AG04449 (cell line): Measurements from ENCODE around the gene MS4A14.

ENCODE experiments used
- CTCF ChIA-PET: fragments of 350-600 bp; formaldehyde crosslinking; extraction: SDS; loops from one replicate; lab custom pipeline; 2021; ENCODE audit warnings: antibody characterized with exemption; lab: Yijun Ruan, JAX
- POLR2A ChIA-PET: fragments of 400-600, 350-600 bp; formaldehyde crosslinking; extraction: SDS; loops from one replicate; lab custom pipeline; 2020; ENCODE audit warnings: antibody characterized with exemption, inconsistent platforms; lab: Yijun Ruan, JAX
- DNase-seq: peaks from one replicate; pipeline ENCODE4 v3.0.0-alpha.2; 2010; ENCODE audit warnings: low read depth, low spot score
- H3K4me3 ChIP-seq: 2 replicates; pipeline ENCODE4 v1.5.1; 2011; ENCODE audit warnings: low read depth, mild to moderate bottlenecking, control low read depth, low read length
- CTCF ChIP-seq: IDR thresholded peaks from one replicate; pipeline ENCODE4 v1.5.1; 2011; ENCODE audit warnings: mild to moderate bottlenecking, moderate library complexity, low read length, control low read depth, inconsistent platforms; ENCODE audit not compliant: insufficient read depth; ENCODE audit errors: missing control alignments

The MS4A14 gene

GRCh38 chr11:60396382-60396781 lies at the start of gene MS4A14:
Gene MS4A14, plus strand, starts transcription at chr11:60396459. Its CDS starts 120 bp downstream, at chr11:60396579.
- CTCF ChIA-PET: no interaction called here

DNA sequence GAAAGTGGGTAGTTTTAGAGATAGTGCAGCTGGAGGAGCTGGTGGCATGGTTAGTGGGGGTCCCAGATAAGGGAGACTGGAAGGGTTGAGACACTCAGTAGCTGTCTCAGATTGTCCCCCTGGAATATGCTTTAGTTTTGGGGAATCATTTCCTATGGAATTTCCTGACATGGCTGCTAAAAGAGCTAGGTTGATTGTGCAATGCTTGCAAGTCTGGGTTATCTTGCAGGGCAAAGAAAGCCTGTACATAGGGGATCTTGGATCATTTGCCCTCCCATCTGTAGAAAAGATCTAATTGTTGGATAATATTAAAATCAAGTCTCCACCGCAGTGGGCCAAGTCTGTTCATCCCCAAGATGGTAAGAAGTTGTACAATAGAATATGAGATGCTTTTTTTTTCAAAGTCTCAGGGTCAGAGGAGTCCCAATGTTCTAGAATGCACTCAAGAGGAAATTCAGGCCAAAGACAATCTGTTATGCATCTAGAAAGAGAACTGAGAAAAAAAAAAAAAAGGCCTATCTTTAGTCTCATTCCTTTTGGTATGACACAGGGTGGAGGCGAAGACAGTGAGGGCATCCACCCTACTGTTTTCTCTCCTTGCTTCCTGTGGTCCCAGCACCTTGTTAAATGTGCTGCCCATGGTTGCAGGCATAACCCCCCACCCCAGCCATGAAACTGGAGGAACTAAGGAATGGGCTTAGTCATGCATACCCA lies 49.0 kb upstream of the MS4A14 start:
- CTCF ChIA-PET: no interaction called here
- POLR2A ChIA-PET: no interaction called here
- TF ChIP-seq CTCF: no peak
- no peak for DNase-seq
- H3K4me3 ChIP-seq: no peak overlapping the region

More at GRCh38 chr11:60396382-60396781, at the start of gene MS4A14:
- DNase-seq: no peak
- H3K4me3 ChIP-seq: no peak within 1 kb of the TSS
- POLR2A ChIA-PET: no interaction called here
- no peak for TF ChIP-seq CTCF

DNA sequence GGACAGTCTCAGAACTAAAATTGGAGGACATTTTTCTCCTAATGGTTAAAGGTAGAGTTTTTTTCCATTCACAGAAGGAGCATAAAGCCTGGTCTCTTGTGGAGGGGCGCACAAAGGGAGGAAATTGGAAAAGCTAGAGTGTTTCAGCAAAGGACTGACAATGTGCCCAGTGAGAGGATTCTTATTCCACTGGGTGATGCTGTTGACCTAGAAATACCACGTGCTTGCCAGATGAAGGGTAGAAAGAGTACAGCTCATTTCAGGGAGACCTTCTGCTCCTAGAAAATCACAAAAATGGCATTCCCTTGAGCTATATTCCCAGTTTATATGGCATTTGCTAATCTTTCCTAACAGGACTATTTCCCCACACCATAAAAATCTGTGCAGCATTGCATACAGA lies 48.1 kb upstream of the MS4A14 start:
- CTCF ChIA-PET: no interaction called here
- DNase-seq: no peak
- no peak overlapping the region for H3K4me3 ChIP-seq
- TF ChIP-seq CTCF: no peak
- POLR2A ChIA-PET: no interaction called here

GRCh38 chr11:60349990-60350389 lies 46.3 kb upstream of the MS4A14 start:
- no peak for TF ChIP-seq CTCF
- no peak overlapping the region for H3K4me3 ChIP-seq
- ChIA-PET POLR2A (no interaction called here), CTCF (interaction anchor here (1.2 kb wide), 1 partner anchor 13 kb away, joined by 3 read pairs; no protein-coding TSS in a partner anchor)
- no peak for DNase-seq

GRCh38 chr11:60357771-60358170 lies 38.5 kb upstream of the MS4A14 start:
- no peak for TF ChIP-seq CTCF
- no peak for DNase-seq
- H3K4me3 ChIP-seq: no peak overlapping the region
- ChIA-PET CTCF (no interaction called here), POLR2A (no interaction called here)

DNA sequence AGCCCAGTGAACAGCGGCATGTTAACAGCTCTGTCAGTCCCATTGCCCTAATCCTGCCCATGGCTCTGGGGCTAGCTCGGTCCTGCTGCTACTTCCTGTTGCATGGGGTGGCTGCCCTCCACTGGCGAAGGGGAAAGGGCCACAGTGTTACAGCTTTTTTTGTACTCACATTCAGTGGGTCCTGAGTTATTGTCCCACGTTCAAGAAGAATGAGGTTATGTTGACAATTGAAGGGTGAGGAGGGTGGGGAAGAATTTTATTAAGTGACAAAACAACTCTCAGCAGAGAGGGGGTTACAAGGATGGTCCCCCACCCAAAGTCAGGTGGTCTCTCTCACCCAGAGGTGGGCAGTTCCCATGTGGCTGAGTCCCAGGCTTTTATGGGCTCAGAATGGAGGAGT lies 35.6 kb upstream of the MS4A14 start:
- no peak for TF ChIP-seq CTCF
- no peak for DNase-seq
- ChIA-PET POLR2A (no interaction called here), CTCF (no interaction called here)
- no peak overlapping the region for H3K4me3 ChIP-seq
